Vagina (tissue), 2 donors: ENCODE data around the gene FGFR3.

Source experiments
- POLR2AphosphoS5 ChIP-seq, 2 donors: sonication (generic); formaldehyde crosslinking; IDR thresholded peaks; one replicate each; pipeline ENCODE4 v1.9.0; 2017; ENCODE audit warnings: antibody characterized with exemption in 2 of 2, mild to moderate bottlenecking in 2 of 2, low read depth in 1 of 2; ENCODE audit not compliant: insufficient read depth in 1 of 2
- TF ChIP-seq, protein P1 (sequence below), 3 experiments: fragments of 450-650 bp in 2 of 3; fragments of 200-600 bp in 1 of 3; sonication (generic) in 1 of 3; IDR thresholded peaks; one replicate each; pipeline ENCODE4 v1.5.1; 2017 to 2019; ENCODE audit warnings: antibody characterized with exemption in 3 of 3, mild to moderate bottlenecking in 2 of 3, moderate library complexity in 2 of 3

DNA sequence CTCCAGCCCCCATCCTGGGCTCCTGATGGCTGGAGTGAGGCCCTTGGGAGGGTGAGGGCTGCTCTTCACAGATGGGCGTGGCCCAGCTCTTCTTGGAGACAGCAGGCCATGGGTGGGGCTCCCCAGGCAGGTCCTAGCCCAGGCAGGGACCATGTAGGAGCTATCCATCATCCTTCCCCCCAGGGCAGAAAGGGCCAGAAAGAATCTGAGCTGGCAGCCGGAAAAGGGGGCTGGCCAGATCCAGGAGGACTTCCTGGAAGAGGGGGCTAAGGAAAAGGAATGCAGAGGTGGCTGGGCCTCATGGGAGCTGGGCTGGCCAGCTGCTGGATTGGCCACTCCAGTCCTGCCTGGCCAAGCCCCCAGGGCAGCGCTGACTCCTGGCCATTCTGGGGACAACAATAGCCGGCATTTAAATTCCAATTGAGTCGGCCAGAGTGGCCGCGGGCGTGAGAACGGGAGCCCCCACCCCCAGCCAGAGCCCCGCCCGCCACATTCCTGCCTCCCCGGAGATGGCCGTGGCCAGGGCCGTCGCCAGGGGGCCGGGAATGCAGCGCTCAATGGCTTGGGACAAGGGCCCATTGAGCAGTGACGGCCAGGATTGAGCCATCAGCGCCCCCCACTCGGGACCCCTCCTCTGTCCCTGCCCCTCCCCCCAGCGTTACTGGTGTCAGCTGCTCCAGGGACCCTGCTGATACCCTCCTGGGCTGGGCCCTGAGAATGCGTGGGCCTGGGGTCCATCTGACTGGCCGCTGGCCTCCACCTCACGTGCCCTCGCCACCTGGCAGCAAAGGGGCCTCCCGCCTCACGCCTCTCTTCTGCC, 15.1 kb upstream of the FGFR3 start:
- no peak for TF ChIP-seq POLR2AphosphoS5 (IDR thresholded peaks at IDR 0.05; ENCODE audit: insufficient read depth in 1 of 2, low read depth in 1 of 2)
- TF ChIP-seq, protein P1, sequence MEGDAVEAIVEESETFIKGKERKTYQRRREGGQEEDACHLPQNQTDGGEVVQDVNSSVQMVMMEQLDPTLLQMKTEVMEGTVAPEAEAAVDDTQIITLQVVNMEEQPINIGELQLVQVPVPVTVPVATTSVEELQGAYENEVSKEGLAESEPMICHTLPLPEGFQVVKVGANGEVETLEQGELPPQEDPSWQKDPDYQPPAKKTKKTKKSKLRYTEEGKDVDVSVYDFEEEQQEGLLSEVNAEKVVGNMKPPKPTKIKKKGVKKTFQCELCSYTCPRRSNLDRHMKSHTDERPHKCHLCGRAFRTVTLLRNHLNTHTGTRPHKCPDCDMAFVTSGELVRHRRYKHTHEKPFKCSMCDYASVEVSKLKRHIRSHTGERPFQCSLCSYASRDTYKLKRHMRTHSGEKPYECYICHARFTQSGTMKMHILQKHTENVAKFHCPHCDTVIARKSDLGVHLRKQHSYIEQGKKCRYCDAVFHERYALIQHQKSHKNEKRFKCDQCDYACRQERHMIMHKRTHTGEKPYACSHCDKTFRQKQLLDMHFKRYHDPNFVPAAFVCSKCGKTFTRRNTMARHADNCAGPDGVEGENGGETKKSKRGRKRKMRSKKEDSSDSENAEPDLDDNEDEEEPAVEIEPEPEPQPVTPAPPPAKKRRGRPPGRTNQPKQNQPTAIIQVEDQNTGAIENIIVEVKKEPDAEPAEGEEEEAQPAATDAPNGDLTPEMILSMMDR (IDR thresholded peaks at IDR 0.05): no peak
